ENCODE results near the gene FLAD1.

Gene FLAD1

GRCh38 chr1:155018617-155019348 lies 35.6 kb downstream of the FLAD1 start:
- DNase-seq, result no peak

GRCh38 chr1:155019377-155020245 lies 36.5 kb downstream of the FLAD1 start:
- no peak for DNase-seq

GRCh38 chr1:155022136-155022926 lies 39.2 kb downstream of the FLAD1 start:
- DNase-seq, result no peak

- DNase-seq, result no peak
Observed at GRCh38 chr1:155022927-155023236, 39.7 kb downstream of the FLAD1 start.

- DNase-seq, result no peak
Observed at GRCh38 chr1:155023627-155024026, 40.5 kb downstream of the FLAD1 start.

- DNase-seq, result no peak
Observed at GRCh38 chr1:155024315-155024714, 41.2 kb downstream of the FLAD1 start.

GRCh38 chr1:155026154-155026553 lies 43.0 kb downstream of the FLAD1 start:
- no peak for DNase-seq

- DNase-seq, result no peak
Observed at GRCh38 chr1:155026588-155026987, 43.4 kb downstream of the FLAD1 start.

GRCh38 chr1:155029513-155030242 lies 46.5 kb downstream of the FLAD1 start:
- no peak for DNase-seq

- DNase-seq, result no peak
Observed at GRCh38 chr1:155030243-155030795, 47.2 kb downstream of the FLAD1 start.

GRCh38 chr1:155030899-155031298 lies 47.8 kb downstream of the FLAD1 start:
- no peak for DNase-seq

GRCh38 chr1:155032886-155033285 lies 49.7 kb downstream of the FLAD1 start:
- no peak for DNase-seq

- no peak for DNase-seq
Observed at GRCh38 chr1:155033524-155033923, 50.4 kb downstream of the FLAD1 start, which contains the start of the genes DCST1 and DCST2. Gene DCST1 (plus strand): TSS chr1:155033824. CDS start chr1:155034037, 213 bp downstream. Gene DCST2 (minus strand): TSS chr1:155033781. CDS start chr1:155033701, 80 bp downstream.

- no peak for DNase-seq
Observed at GRCh38 chr1:155034318-155035208, 51.4 kb downstream of the FLAD1 start.

- DNase-seq, result no peak
Observed at GRCh38 chr1:155035936-155036335, 52.8 kb downstream of the FLAD1 start.

- no peak for DNase-seq
Observed at GRCh38 chr1:155037043-155037442, 53.9 kb downstream of the FLAD1 start.

GRCh38 chr1:155037851-155038441 lies 54.8 kb downstream of the FLAD1 start:
- DNase-seq, result no peak

GRCh38 chr1:155038602-155039307 lies 55.6 kb downstream of the FLAD1 start:
- no peak for DNase-seq

GRCh38 chr1:155039308-155039669 lies 56.1 kb downstream of the FLAD1 start:
- DNase-seq, result no peak

All from CD4-positive, alpha-beta T cell treated with Interleukin-4 for 1 hour (primary cell).